HepG2 (cell line): ENCODE results near the gene PANK2.
A peak's percentile ranks its signal among the peaks of the same experiment; 100 is the strongest.

ENCODE experiments used
- JDP2 ChIP-seq: sonication (generic); formaldehyde crosslinking; IDR thresholded peaks from 2 replicates; pipeline ENCODE4 v1.8.1; 2022; ENCODE audit warnings: missing genetic modification reagents, borderline replicate concordance
- POLR2A ChIP-seq, 2 experiments: IDR thresholded peaks; 2 replicates each; pipeline ENCODE4 v1.6.1; 2011; ENCODE audit warnings: low read depth in 2 of 2, low read length in 2 of 2, mild to moderate bottlenecking in 1 of 2, moderate library complexity in 1 of 2; ENCODE audit not compliant: insufficient read depth in 1 of 2
- ZNF331 ChIP-seq: sonication (generic); formaldehyde crosslinking; IDR thresholded peaks from 2 replicates; pipeline ENCODE4 v1.4.0; 2020; ENCODE audit warnings: missing genetic modification reagents
- ZNF530 ChIP-seq: sonication (generic); formaldehyde crosslinking; IDR thresholded peaks from 2 replicates; pipeline ENCODE4 v1.5.0; 2020; ENCODE audit warnings: low read depth, mild to moderate bottlenecking, missing genetic modification reagents
- ZNF883 ChIP-seq: sonication (generic); formaldehyde crosslinking; IDR thresholded peaks from 2 replicates; pipeline ENCODE4 v1.5.1; 2020; ENCODE audit warnings: mild to moderate bottlenecking, missing genetic modification reagents; ENCODE audit errors: not compliant biosample characterization
- TF ChIP-seq, protein P1 (sequence below): sonication (generic); formaldehyde crosslinking; IDR thresholded peaks from 2 replicates; pipeline ENCODE4 v1.9.0; 2021; ENCODE audit warnings: missing genetic modification reagents, mild to moderate bottlenecking, borderline replicate concordance
- TF ChIP-seq, protein P2 (sequence below): sonication (generic); formaldehyde crosslinking; IDR thresholded peaks from 2 replicates; pipeline ENCODE4 v1.5.0; 2020; ENCODE audit warnings: missing genetic modification reagents
- TF ChIP-seq, protein P3 (sequence below): sonication (generic); formaldehyde crosslinking; IDR thresholded peaks from 2 replicates; pipeline ENCODE4 v1.5.0; 2020; ENCODE audit warnings: mild to moderate bottlenecking, missing genetic modification reagents, moderate library complexity
- TF ChIP-seq, protein P4 (sequence below): sonication (generic); formaldehyde crosslinking; IDR thresholded peaks from 2 replicates; pipeline ENCODE4 v1.4.0; 2020; ENCODE audit warnings: missing genetic modification reagents

DNA sequence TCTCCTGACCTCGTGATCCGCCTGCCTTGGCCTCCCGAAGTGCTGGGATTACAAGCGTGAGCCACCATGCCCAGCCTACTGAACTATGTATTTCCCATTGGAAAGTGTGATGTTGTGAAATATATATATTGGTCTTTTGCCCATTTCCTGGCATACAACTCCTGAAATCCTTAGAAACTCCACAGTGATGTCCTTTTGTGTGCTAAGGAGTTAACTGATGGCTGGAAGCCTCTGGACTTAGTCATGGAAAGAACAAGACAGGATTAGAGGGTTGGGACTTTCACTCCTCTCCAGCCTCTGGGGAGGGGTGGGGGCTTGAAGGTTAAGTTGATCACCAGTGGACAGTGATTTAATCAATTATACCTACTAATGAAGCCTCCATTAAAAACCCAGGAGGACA is 7.1 kb downstream of the PANK2 start:
- TF ChIP-seq ZNF883 (CRISPR knock-in tag) = no peak
- TF ChIP-seq, protein P1, sequence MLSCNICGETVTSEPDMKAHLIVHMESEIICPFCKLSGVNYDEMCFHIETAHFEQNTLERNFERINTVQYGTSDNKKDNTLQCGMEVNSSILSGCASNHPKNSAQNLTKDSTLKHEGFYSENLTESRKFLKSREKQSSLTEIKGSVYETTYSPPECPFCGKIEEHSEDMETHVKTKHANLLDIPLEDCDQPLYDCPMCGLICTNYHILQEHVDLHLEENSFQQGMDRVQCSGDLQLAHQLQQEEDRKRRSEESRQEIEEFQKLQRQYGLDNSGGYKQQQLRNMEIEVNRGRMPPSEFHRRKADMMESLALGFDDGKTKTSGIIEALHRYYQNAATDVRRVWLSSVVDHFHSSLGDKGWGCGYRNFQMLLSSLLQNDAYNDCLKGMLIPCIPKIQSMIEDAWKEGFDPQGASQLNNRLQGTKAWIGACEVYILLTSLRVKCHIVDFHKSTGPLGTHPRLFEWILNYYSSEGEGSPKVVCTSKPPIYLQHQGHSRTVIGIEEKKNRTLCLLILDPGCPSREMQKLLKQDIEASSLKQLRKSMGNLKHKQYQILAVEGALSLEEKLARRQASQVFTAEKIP (CRISPR knock-in tag) = no peak
- TF ChIP-seq JDP2 (CRISPR knock-in tag) = no peak
- TF ChIP-seq, protein P2, sequence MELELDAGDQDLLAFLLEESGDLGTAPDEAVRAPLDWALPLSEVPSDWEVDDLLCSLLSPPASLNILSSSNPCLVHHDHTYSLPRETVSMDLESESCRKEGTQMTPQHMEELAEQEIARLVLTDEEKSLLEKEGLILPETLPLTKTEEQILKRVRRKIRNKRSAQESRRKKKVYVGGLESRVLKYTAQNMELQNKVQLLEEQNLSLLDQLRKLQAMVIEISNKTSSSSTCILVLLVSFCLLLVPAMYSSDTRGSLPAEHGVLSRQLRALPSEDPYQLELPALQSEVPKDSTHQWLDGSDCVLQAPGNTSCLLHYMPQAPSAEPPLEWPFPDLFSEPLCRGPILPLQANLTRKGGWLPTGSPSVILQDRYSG (CRISPR knock-in tag) = no peak
- no peak for TF ChIP-seq ZNF530 (CRISPR knock-in tag)
- TF ChIP-seq POLR2A (IDR thresholded peaks at IDR 0.05; ENCODE audit: insufficient read depth in 1 of 2, low read depth in 2 of 2, low read length in 2 of 2) = 0 out of 4 replicates have a peak, but pooled peaks of 1 of the 2 experiments have one; percentile 2
- TF ChIP-seq, protein P3, sequence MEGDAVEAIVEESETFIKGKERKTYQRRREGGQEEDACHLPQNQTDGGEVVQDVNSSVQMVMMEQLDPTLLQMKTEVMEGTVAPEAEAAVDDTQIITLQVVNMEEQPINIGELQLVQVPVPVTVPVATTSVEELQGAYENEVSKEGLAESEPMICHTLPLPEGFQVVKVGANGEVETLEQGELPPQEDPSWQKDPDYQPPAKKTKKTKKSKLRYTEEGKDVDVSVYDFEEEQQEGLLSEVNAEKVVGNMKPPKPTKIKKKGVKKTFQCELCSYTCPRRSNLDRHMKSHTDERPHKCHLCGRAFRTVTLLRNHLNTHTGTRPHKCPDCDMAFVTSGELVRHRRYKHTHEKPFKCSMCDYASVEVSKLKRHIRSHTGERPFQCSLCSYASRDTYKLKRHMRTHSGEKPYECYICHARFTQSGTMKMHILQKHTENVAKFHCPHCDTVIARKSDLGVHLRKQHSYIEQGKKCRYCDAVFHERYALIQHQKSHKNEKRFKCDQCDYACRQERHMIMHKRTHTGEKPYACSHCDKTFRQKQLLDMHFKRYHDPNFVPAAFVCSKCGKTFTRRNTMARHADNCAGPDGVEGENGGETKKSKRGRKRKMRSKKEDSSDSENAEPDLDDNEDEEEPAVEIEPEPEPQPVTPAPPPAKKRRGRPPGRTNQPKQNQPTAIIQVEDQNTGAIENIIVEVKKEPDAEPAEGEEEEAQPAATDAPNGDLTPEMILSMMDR (CRISPR knock-in tag) = no peak
- TF ChIP-seq, protein P4, sequence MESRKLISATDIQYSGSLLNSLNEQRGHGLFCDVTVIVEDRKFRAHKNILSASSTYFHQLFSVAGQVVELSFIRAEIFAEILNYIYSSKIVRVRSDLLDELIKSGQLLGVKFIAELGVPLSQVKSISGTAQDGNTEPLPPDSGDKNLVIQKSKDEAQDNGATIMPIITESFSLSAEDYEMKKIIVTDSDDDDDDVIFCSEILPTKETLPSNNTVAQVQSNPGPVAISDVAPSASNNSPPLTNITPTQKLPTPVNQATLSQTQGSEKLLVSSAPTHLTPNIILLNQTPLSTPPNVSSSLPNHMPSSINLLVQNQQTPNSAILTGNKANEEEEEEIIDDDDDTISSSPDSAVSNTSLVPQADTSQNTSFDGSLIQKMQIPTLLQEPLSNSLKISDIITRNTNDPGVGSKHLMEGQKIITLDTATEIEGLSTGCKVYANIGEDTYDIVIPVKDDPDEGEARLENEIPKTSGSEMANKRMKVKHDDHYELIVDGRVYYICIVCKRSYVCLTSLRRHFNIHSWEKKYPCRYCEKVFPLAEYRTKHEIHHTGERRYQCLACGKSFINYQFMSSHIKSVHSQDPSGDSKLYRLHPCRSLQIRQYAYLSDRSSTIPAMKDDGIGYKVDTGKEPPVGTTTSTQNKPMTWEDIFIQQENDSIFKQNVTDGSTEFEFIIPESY (CRISPR knock-in tag) = no peak
- no peak for TF ChIP-seq ZNF331 (CRISPR knock-in tag)
